ENCODE data around the gene REV1.

Gene REV1

DNA sequence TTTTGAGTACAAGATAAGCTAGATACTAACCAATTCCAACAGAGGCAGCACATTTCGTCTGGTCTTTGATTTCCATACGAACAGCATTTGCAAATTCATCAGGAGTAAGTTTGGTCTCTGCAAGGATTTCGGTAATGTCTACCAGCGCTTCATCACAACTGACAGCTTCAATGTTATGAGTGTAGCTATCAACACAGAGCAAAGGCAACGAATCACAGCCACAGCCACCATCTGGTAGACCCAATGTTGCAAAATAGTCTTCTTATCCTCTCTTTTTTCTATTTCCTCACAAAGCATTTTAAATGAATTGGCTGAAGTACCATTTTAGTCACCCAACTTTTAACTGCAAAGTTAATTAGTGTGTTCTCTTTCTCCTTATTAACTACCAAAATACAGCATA, 68.3 kb downstream of the REV1 start:
- H3K4me2 ChIP-seq (ENCODE audit: low read depth, low read length), result no peak overlapping the region
- TF ChIP-seq EZH2 (optimal IDR thresholded peaks at IDR 0.05; ENCODE audit: low read depth, low read length), result no peak
- TF ChIP-seq EZH2phosphoT487 (IDR thresholded peaks at IDR 0.05; ENCODE audit: low read length), result no peak
- TF ChIP-seq, protein P1, sequence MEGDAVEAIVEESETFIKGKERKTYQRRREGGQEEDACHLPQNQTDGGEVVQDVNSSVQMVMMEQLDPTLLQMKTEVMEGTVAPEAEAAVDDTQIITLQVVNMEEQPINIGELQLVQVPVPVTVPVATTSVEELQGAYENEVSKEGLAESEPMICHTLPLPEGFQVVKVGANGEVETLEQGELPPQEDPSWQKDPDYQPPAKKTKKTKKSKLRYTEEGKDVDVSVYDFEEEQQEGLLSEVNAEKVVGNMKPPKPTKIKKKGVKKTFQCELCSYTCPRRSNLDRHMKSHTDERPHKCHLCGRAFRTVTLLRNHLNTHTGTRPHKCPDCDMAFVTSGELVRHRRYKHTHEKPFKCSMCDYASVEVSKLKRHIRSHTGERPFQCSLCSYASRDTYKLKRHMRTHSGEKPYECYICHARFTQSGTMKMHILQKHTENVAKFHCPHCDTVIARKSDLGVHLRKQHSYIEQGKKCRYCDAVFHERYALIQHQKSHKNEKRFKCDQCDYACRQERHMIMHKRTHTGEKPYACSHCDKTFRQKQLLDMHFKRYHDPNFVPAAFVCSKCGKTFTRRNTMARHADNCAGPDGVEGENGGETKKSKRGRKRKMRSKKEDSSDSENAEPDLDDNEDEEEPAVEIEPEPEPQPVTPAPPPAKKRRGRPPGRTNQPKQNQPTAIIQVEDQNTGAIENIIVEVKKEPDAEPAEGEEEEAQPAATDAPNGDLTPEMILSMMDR (IDR thresholded peaks at IDR 0.05; ENCODE audit: low read length), result no peak
- no peaks in the 10 kb centered on the region for H4K20me1 ChIP-seq (ENCODE audit: insufficient read depth, low read length)
- no peak overlapping the region for H2AFZ ChIP-seq (ENCODE audit: low read length)
- DNase-seq, result no peak
- no peak overlapping the region for H3K27ac ChIP-seq (ENCODE audit: low read length)
- no peak overlapping the region for H3K4me3 ChIP-seq (ENCODE audit: low read length)
- H3K36me3 ChIP-seq (replicated peaks; ENCODE audit: insufficient read depth, low read length), result no peaks in the 10 kb centered on the region; the same call in none of the 2 replicates
- no peaks in the 10 kb centered on the region for H3K4me1 ChIP-seq (ENCODE audit: low read length)
- no peaks in the 10 kb centered on the region for H3K9me3 ChIP-seq (replicated peaks; ENCODE audit: insufficient read depth, low read length)
- H3F3A ChIP-seq (ENCODE audit: insufficient read depth, low read length), result no peaks in the 10 kb centered on the region
- no peaks in the 10 kb centered on the region for H3K9me2 ChIP-seq (replicated peaks; ENCODE audit: insufficient read depth, low read length)
- H3K27me3 ChIP-seq (replicated peaks; ENCODE audit: insufficient read depth, low read length), result no peaks in the 10 kb centered on the region
- no peak overlapping the region for H3K9ac ChIP-seq (ENCODE audit: low read length)
- no peaks in the 10 kb centered on the region for H3K79me2 ChIP-seq (ENCODE audit: low read length)

DNA sequence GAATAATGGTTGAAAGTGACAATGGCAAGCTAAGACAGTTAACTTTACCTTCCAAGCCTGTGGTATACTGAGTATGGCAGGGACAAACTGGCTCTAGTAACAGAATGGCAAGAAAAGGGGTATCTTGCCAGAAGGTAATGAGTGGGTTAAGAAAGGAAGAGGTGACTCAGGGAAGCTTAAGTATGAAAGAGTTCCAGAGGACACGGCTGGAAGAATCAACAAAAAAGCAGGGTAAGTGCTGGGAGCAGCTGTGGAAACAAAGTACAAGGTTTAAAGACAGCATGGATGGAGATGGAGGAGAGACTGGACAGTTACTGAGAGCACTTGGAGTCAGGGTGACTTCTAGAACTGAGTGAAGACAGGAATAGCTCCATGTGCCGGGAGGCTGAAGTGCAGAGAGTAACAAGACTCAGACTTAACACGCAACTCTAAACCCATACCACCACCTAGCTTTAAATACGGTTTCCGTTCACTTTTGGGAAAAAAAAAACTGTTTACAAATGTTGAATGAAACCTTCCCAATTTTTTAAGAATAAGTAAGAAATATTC, 69.0 kb downstream of the REV1 start:
- Histone ChIP-seq H3K4me1 (ENCODE audit: low read length) (no peaks in the 10 kb centered on the region), H3K27me3 (replicated peaks; ENCODE audit: insufficient read depth, low read length) (no peaks in the 10 kb centered on the region), H3K27ac (ENCODE audit: low read length) (no peak overlapping the region), H2AFZ (ENCODE audit: low read length) (no peak overlapping the region), H4K20me1 (ENCODE audit: insufficient read depth, low read length) (no peaks in the 10 kb centered on the region), H3K9ac (ENCODE audit: low read length) (no peak overlapping the region), H3F3A (ENCODE audit: insufficient read depth, low read length) (no peaks in the 10 kb centered on the region), H3K4me3 (ENCODE audit: low read length) (no peak overlapping the region), H3K9me2 (replicated peaks; ENCODE audit: insufficient read depth, low read length) (no peaks in the 10 kb centered on the region), H3K4me2 (ENCODE audit: low read depth, low read length) (no peak overlapping the region), H3K9me3 (replicated peaks; ENCODE audit: insufficient read depth, low read length) (no peaks in the 10 kb centered on the region), H3K79me2 (ENCODE audit: low read length) (no peaks in the 10 kb centered on the region), H3K36me3 (replicated peaks; ENCODE audit: insufficient read depth, low read length) (no peaks in the 10 kb centered on the region; the same call in none of the 2 replicates)
- no peak for DNase-seq
- no peak for TF ChIP-seq EZH2 (optimal IDR thresholded peaks at IDR 0.05; ENCODE audit: low read depth, low read length)
- no peak for TF ChIP-seq EZH2phosphoT487 (IDR thresholded peaks at IDR 0.05; ENCODE audit: low read length)

DNA sequence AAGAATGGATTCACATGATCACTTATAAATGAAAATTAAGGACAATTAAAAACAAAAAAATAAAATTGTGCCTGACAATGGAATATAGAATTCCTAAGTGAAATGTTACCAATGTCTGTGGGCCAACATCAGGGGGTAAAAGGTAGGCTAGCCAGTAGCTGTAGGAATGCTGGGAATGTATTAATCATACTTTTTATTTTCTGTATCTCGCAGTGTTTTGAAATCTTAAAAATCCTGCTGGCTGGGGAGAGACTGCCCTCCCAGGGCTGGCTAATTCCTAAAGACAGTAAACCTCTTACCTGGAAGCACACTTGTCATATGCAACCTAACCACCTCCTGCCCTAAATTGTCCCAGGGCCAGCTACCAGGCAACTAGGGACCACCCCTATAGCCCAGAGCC, 69.8 kb downstream of the REV1 start:
- Histone ChIP-seq H3F3A (ENCODE audit: insufficient read depth, low read length) (no peaks in the 10 kb centered on the region), H3K9me3 (replicated peaks; ENCODE audit: insufficient read depth, low read length) (no peaks in the 10 kb centered on the region), H3K4me1 (ENCODE audit: low read length) (no peaks in the 10 kb centered on the region), H3K9me2 (replicated peaks; ENCODE audit: insufficient read depth, low read length) (no peaks in the 10 kb centered on the region), H4K20me1 (ENCODE audit: insufficient read depth, low read length) (no peaks in the 10 kb centered on the region), H3K36me3 (replicated peaks; ENCODE audit: insufficient read depth, low read length) (no peaks in the 10 kb centered on the region; the same call in none of the 2 replicates), H3K4me2 (ENCODE audit: low read depth, low read length) (no peak overlapping the region), H3K79me2 (ENCODE audit: low read length) (no peaks in the 10 kb centered on the region), H3K27ac (ENCODE audit: low read length) (no peak overlapping the region), H3K27me3 (replicated peaks; ENCODE audit: insufficient read depth, low read length) (no peaks in the 10 kb centered on the region), H2AFZ (ENCODE audit: low read length) (no peak overlapping the region), H3K9ac (ENCODE audit: low read length) (no peak overlapping the region), H3K4me3 (ENCODE audit: low read length) (no peak overlapping the region)
- TF ChIP-seq, protein P1 (IDR thresholded peaks at IDR 0.05; ENCODE audit: low read length), result no peak
- DNase-seq, result no peak

DNA sequence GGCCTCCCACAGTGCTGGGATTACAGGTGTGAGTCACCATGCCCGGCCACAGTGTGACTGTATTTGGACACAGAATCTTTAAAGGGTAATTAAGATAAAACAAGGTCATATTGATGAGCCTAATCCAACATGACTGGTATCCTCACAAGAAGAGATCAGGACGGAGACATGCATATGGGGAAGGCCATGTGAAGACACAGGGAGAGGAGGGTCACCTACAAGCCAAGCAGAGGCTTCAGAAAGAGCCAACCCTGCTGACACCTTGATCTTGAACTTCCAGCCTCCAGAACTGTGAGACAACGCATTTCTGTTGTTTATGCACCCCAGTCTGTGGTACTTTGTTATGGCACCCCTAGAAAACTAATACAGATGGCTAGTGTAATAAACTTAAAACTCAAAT, 72.4 kb downstream of the REV1 start:
- Histone ChIP-seq H3K27ac (ENCODE audit: low read length) (no peak overlapping the region), H3K4me2 (ENCODE audit: low read depth, low read length) (no peak overlapping the region), H3K36me3 (replicated peaks; ENCODE audit: insufficient read depth, low read length) (peaks cover 3% of the 10 kb centered on the region; the same call in 1 of the 2 replicates), H3K4me3 (ENCODE audit: low read length) (no peak overlapping the region), H3K9me2 (replicated peaks; ENCODE audit: insufficient read depth, low read length) (no peaks in the 10 kb centered on the region), H3K9me3 (replicated peaks; ENCODE audit: insufficient read depth, low read length) (no peaks in the 10 kb centered on the region), H2AFZ (ENCODE audit: low read length) (no peak overlapping the region), H4K20me1 (ENCODE audit: insufficient read depth, low read length) (no peaks in the 10 kb centered on the region; the same call in 1 of the 2 replicates), H3K4me1 (ENCODE audit: low read length) (no peaks in the 10 kb centered on the region), H3F3A (ENCODE audit: insufficient read depth, low read length) (no peaks in the 10 kb centered on the region), H3K79me2 (ENCODE audit: low read length) (no peaks in the 10 kb centered on the region), H3K9ac (ENCODE audit: low read length) (no peak overlapping the region), H3K27me3 (replicated peaks; ENCODE audit: insufficient read depth, low read length) (no peaks in the 10 kb centered on the region)
- TF ChIP-seq, protein P1 (IDR thresholded peaks at IDR 0.05; ENCODE audit: low read length), result no peak
- no peak for TF ChIP-seq EZH2phosphoT487 (IDR thresholded peaks at IDR 0.05; ENCODE audit: low read length)
- no peak for TF ChIP-seq EZH2 (optimal IDR thresholded peaks at IDR 0.05; ENCODE audit: low read depth, low read length)
- no peak for DNase-seq
